Progenitor cell of endocrine pancreas (in vitro differentiated cells): ENCODE measurements around the gene ZNF32. TPM values are rescaled to one million over a fixed set of nuclear protein-coding genes. Genes with fewer than 3 reads are reported as not detected.
"Not testable (repeated sequence)": the region's sequence is repeated elsewhere in the genome, so short reads cannot be mapped to it uniquely, and the experiment has no call there.

Experiments used
- DNase-seq: peaks from one replicate; pipeline ENCODE4 v3.0.0; 2021; ENCODE audit warnings: low spot score; ENCODE audit not compliant: unreplicated experiment
- H3K27ac Mint-ChIP-seq: 2 replicates; pipeline ENCODE4 v1.8.0; 2021; ENCODE audit warnings: mild to moderate bottlenecking, moderate library complexity, mixed read lengths
- H3K27me3 Mint-ChIP-seq: 2 replicates; pipeline ENCODE4 v1.8.0; 2021; ENCODE audit warnings: mixed read lengths
- H3K36me3 Mint-ChIP-seq: 2 replicates; pipeline ENCODE4 v1.8.0; 2022; ENCODE audit warnings: mixed read lengths; ENCODE audit not compliant: insufficient read depth
- H3K4me1 Mint-ChIP-seq: 2 replicates; pipeline ENCODE4 v1.8.0; 2021; ENCODE audit warnings: low read depth, mixed read lengths
- H3K4me3 Mint-ChIP-seq: 2 replicates; pipeline ENCODE4 v1.8.0; 2021; ENCODE audit warnings: low read depth, mild to moderate bottlenecking, moderate library complexity, mixed read lengths
- H3K9me3 Mint-ChIP-seq: 2 replicates; pipeline ENCODE4 v1.8.0; 2021; ENCODE audit warnings: low read depth, mixed read lengths
- total RNA-seq: library from RNA; stranded (reverse); gene quantifications from 2 replicates; pipeline ENCODE4 v1.2.1, GENCODE V29; 2021
- TF ChIP-seq, protein P1 (sequence below): fragments of 200-600 bp; sonication (generic); IDR thresholded peaks from one replicate; pipeline ENCODE4 v1.5.0; 2021; ENCODE audit warnings: antibody characterized with exemption, mild to moderate bottlenecking; ENCODE audit not compliant: unreplicated experiment

Gene ZNF32
- total RNA-seq, 1 donor from 2014 or later: 52.0 TPM

DNA sequence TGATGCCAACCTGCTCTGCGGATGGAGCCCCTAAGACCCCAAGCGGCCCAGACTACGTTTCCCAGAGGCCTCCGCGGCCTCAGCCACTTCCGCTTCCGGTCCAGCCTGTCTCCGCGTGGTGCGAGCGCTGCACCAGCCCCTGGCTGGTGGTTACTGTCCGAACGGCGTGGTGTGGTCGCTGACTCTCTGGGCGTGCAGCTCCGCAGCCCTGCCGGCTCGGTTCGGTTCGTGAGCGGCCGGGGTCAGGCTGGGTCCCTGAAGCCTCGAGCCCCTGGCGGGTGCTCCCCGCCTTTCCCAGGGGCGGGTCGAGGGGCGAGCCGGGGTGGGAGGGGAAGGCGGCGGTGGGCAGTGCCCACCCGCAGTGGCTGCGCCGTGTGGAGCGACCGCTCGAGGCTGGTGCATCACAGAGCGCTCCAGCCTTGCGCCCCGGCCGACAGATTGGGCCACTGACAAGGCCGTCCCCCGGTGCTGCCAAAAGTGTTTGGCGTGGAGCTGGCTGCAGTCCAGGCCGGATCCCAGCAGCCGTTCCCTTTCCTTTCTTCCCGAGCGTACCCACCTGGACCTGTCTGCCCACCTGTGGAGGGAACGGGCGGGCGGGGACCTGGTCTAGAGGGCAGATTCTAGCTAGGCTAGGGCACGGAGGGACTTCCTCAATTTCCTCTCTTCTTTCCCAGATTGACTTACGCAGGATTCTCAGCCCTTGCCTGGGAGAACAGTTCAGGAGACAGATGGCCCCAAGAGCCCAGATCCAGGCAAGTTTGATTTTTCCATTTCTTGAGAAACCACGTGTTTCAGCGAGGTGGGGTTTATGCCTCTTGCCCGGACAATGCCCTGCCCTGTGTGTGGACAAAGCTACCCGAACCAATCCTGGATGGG lies 42.1 kb downstream of the ZNF32 start, which contains the start of gene ZNF485:
ZNF485 (plus strand) TSS at position 116 of the 876 bp plus-strand sequence; CDS start at position 729, 613 bp downstream.
- Mint-ChIP-seq H3K4me3 (peak within 1 kb of the TSS; percentile 84), H3K9me3 (peaks cover 4% of the 10 kb centered on the region), H3K36me3 (peaks cover 12% of the 10 kb centered on the region), H3K27me3 (peaks cover 24% of the 10 kb centered on the region), H3K27ac (peak within 1 kb of the TSS; percentile 60), H3K4me1 (peaks cover 5% of the 10 kb centered on the region)
- peak; percentile 60 for DNase-seq
- TF ChIP-seq, protein P1, sequence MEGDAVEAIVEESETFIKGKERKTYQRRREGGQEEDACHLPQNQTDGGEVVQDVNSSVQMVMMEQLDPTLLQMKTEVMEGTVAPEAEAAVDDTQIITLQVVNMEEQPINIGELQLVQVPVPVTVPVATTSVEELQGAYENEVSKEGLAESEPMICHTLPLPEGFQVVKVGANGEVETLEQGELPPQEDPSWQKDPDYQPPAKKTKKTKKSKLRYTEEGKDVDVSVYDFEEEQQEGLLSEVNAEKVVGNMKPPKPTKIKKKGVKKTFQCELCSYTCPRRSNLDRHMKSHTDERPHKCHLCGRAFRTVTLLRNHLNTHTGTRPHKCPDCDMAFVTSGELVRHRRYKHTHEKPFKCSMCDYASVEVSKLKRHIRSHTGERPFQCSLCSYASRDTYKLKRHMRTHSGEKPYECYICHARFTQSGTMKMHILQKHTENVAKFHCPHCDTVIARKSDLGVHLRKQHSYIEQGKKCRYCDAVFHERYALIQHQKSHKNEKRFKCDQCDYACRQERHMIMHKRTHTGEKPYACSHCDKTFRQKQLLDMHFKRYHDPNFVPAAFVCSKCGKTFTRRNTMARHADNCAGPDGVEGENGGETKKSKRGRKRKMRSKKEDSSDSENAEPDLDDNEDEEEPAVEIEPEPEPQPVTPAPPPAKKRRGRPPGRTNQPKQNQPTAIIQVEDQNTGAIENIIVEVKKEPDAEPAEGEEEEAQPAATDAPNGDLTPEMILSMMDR: no peak

DNA sequence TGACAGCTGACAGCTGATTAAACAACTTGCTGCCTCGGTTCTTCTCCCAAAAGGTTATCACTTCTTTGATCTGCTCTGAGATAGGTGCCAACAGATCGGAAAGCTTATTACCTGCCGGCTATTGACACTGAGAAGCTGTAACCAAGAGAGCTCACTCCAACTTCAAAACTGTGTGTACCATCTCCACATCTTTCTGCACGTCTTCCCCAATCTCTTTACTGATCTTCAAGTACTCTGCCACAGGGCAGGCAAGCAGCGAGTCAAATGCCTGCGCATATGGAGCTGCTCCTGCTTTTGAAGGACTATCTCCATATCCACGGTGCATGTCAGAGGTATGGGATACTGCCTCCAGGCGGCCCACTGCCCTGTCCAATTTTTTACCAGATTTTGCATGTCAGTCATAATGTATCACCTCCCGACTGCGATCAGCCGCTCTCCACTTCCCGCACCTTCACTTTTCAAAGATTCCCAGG lies 42.8 kb downstream of the ZNF32 start:
- Mint-ChIP-seq H3K27ac (no peak overlapping the region), H3K9me3 (peaks cover 8% of the 10 kb centered on the region), H3K27me3 (peaks cover 24% of the 10 kb centered on the region), H3K36me3 (peaks cover 11% of the 10 kb centered on the region), H3K4me3 (peak overlapping the region; percentile 84), H3K4me1 (peaks cover 5% of the 10 kb centered on the region)
- no peak for DNase-seq
- TF ChIP-seq, protein P1: no peak

DNA sequence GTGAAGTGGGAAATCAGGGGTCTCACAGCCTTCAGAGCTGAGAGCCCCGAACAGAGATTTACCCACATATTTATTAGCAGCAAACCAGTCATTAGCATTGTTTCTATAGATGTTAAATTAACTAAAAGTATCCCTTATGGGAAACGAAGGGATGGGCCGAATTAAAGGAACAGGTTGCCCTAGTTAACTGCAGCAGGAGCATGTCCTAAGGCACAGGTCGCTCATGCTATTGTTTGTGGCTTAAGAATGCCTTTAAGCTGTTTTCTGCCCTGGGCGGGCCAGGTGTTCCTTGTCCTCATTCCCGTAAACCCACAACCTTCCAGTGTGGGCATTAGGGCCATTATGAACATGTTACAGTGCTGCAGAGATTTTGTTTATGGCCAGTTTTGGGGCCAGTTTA lies 47.1 kb downstream of the ZNF32 start:
- not testable (repeated sequence) for H3K27ac Mint-ChIP-seq, H3K4me1 Mint-ChIP-seq, H3K4me3 Mint-ChIP-seq, H3K36me3 Mint-ChIP-seq, DNase-seq
- Mint-ChIP-seq H3K9me3 (peaks cover 11% of the 10 kb centered on the region), H3K27me3 (peaks cover 24% of the 10 kb centered on the region)

DNA sequence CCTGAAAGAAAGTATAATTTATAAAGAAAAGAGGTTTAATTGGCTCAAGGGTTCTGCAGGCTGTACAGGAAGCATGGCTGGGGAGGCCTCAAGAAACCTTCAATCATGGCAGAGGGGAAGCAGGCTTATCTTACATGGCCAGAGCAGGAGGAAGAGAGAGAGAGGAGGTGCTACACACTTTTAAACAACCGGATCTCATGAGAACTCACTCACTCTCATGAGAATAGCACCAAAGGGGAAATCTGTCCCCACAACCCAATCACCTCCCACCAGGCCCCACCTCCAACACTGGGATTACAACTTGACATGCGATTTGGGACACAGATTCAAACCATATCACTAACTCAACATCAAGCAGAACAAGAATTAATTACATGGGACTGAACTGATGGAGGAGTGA lies 49.3 kb downstream of the ZNF32 start:
- no peak for DNase-seq
- Mint-ChIP-seq H3K27ac (no peak overlapping the region), H3K9me3 (peaks cover 7% of the 10 kb centered on the region), H3K36me3 (no peaks in the 10 kb centered on the region), H3K27me3 (peaks cover 17% of the 10 kb centered on the region), H3K4me1 (peaks cover 17% of the 10 kb centered on the region), H3K4me3 (no peak overlapping the region)
- TF ChIP-seq, protein P1: no peak

DNA sequence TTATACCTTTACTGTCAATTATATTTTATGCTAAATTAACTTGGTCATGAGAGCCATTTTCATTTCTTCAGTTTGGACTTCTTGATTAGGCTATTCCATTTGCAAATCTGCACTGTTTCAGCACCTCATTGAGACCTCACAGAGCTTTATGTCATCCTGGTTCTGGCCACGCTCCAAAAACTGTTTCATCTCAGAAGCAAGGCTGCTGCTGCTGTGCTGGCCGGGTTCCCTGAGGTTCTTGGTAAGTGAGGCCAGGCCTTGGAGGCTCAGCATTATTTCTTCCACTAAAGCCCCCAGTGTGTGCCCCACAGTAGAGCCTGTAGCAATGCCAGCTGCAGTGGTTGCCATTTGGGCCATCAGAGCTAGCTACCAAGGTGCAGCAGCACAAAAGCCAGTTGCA lies 50.2 kb downstream of the ZNF32 start:
- Mint-ChIP-seq H3K9me3 (peaks cover 11% of the 10 kb centered on the region), H3K27ac (no peak overlapping the region), H3K36me3 (no peaks in the 10 kb centered on the region), H3K4me3 (no peak overlapping the region), H3K27me3 (peaks cover 12% of the 10 kb centered on the region), H3K4me1 (peaks cover 17% of the 10 kb centered on the region)
- TF ChIP-seq, protein P1: no peak
- DNase-seq: no peak

DNA sequence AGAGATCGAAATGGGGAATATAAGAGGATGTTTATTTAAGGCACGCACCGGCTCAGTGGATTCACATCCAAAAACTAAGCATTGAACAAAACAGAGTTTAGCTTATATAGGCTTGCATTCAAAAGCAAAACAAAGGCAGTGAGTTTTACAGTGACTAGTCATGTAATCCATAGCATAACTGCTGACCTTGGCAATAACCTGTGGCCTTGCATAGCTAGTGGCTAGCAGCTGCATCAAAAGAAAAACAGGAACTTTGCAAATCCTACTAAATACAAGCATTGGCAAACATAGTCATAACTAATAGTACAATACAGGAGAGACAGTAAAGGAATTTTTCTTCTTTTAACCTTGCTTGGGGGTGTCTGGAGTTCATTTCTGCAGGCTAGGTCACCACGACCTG lies 52.1 kb downstream of the ZNF32 start:
- DNase-seq: no peak
- peaks cover 17% of the 10 kb centered on the region for H3K4me1 Mint-ChIP-seq
- no peaks in the 10 kb centered on the region for H3K36me3 Mint-ChIP-seq
- no peak overlapping the region for H3K27ac Mint-ChIP-seq
- no peak overlapping the region for H3K4me3 Mint-ChIP-seq
- peaks cover 14% of the 10 kb centered on the region for H3K9me3 Mint-ChIP-seq
- TF ChIP-seq, protein P1: no peak
- peaks cover 2% of the 10 kb centered on the region for H3K27me3 Mint-ChIP-seq
